HFF-Myc (cell line): ENCODE measurements around the gene CPNE9.

Experiments
- DNase-seq: peaks from one replicate; pipeline ENCODE4 v3.0.0-alpha.2; 2011; ENCODE audit warnings: low read depth; ENCODE audit errors: extremely low read depth
- H3K4me3 ChIP-seq: replicated peaks from 2 replicates; pipeline ENCODE4 v1.5.1; 2011; ENCODE audit warnings: low read depth, mild to moderate bottlenecking, control low read depth, low read length
- TF ChIP-seq, protein P1 (sequence below): IDR thresholded peaks from 2 replicates; pipeline ENCODE4 v1.5.1; 2012; ENCODE audit warnings: mild to moderate bottlenecking, low read depth, low read length, control low read depth; ENCODE audit errors: missing control alignments

CPNE9 gene

GRCh38 chr3:9669720-9670432 is 33.8 kb upstream of the CPNE9 start:
- H3K4me3 ChIP-seq = no peak overlapping the region
- TF ChIP-seq, protein P1, sequence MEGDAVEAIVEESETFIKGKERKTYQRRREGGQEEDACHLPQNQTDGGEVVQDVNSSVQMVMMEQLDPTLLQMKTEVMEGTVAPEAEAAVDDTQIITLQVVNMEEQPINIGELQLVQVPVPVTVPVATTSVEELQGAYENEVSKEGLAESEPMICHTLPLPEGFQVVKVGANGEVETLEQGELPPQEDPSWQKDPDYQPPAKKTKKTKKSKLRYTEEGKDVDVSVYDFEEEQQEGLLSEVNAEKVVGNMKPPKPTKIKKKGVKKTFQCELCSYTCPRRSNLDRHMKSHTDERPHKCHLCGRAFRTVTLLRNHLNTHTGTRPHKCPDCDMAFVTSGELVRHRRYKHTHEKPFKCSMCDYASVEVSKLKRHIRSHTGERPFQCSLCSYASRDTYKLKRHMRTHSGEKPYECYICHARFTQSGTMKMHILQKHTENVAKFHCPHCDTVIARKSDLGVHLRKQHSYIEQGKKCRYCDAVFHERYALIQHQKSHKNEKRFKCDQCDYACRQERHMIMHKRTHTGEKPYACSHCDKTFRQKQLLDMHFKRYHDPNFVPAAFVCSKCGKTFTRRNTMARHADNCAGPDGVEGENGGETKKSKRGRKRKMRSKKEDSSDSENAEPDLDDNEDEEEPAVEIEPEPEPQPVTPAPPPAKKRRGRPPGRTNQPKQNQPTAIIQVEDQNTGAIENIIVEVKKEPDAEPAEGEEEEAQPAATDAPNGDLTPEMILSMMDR = no peak
- DNase-seq = peak; percentile 58

GRCh38 chr3:9673082-9673481 is 30.6 kb upstream of the CPNE9 start:
- H3K4me3 ChIP-seq = no peak overlapping the region
- TF ChIP-seq, protein P1 = no peak
- no peak for DNase-seq

GRCh38 chr3:9673752-9674151 is 29.9 kb upstream of the CPNE9 start:
- DNase-seq = no peak
- no peak overlapping the region for H3K4me3 ChIP-seq
- TF ChIP-seq, protein P1 = no peak

DNA sequence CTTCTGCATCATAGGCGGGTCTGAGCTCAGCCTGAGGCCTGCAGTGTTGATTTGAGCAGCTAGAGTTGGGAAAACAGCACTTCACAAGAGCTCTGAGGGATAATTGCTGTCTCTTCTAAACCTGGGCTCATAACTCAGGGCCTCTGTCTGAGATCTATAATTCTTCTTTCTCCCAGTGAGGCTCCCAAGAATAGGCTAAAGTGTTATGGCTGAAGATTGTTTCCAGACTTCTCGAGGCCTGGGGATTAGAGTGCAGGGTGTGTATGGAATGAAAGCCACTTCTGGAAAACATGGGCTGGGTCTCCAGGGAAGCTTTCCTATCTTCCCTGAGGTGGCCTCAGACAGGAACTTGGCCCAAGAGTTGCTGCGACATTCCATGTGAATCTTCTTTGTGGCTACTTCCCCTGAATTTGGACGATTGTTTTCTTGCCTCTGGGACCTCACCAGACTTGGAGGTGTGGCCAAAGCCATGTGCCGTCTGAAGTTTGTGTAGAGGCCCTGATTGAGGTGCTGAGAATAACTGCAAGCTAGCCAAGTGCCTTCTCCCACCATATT is 27.8 kb upstream of the CPNE9 start:
- TF ChIP-seq, protein P1 = no peak
- no peak overlapping the region for H3K4me3 ChIP-seq
- no peak for DNase-seq

GRCh38 chr3:9676785-9677184 is 26.8 kb upstream of the CPNE9 start:
- DNase-seq = no peak
- TF ChIP-seq, protein P1 = no peak
- H3K4me3 ChIP-seq = no peak overlapping the region

DNA sequence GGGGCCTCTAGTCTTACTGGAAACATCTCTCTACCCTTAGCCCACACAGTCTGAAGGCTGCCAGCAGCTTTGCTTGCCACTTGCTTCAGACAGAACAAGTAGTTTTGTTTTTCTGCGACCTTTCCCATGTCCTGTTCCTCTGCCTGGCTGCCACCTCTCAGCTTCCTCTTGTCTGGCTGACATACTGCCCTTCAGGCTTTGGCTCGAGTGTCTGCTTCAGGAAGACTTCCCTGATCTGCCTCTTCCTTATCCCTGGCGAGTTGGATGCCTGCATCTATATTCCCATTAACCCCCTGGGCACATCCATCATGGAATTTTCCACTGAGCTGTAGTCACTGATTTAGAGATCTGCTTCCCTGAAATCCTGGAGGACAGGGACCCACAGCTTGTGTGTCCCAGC is 25.1 kb upstream of the CPNE9 start:
- H3K4me3 ChIP-seq = no peak overlapping the region
- no peak for DNase-seq
- TF ChIP-seq, protein P1 = no peak

DNA sequence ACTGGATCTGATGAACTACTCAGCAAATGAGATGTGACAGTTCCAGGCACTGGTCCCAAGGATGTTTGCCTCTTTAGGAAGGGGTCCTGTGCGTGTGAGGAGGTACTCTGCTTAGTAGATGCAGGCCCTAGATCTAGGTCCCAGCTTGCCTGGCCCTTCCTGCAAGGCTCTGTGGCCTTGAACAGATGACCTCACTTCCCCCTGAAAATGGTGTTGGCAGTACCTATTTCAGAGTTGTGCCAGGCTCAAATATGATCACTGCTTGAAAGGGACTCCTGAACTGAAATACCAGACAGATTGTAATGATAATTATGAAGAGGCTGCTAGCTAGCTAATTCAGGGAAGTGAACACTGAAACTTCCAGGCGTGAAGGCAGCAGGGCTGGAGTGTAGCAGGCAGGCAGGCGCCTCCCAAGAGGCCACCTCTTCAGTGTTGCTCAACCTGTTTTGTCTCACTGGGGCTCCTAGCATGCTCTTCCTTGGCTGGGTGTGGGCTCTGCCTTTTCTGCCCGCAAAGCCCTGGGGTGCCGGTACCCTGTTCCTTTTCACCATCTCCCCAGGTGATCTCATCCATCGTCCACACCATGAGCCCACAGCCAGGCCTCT is 24.1 kb upstream of the CPNE9 start:
- TF ChIP-seq, protein P1 = no peak
- DNase-seq = no peak
- H3K4me3 ChIP-seq = no peak overlapping the region
